HEK293T (cell line): ENCODE results near the gene DES.

Experiments used
- CTCF ChIA-PET: fragments of 350-600 bp; formaldehyde crosslinking; extraction: SDS; loops from one replicate; lab custom pipeline; 2021; ENCODE audit warnings: antibody characterized with exemption, inconsistent platforms; lab: Yijun Ruan, JAX
- POLR2A ChIA-PET: fragments of 350-600 bp; formaldehyde crosslinking; extraction: SDS; loops from one replicate; lab custom pipeline; 2020; ENCODE audit warnings: antibody characterized with exemption, inconsistent platforms; lab: Yijun Ruan, JAX
- DNase-seq: peaks from one replicate; pipeline ENCODE4 v3.0.0; 2012; ENCODE audit warnings: mixed read lengths; ENCODE audit errors: extremely low spot score
- ARNT ChIP-seq: fragments of 450-650 bp; IDR thresholded peaks from 2 replicates; pipeline ENCODE4 v1.6.1; 2017; ENCODE audit warnings: mild to moderate bottlenecking
- BHLHE40 ChIP-seq: fragments of 450-650 bp; IDR thresholded peaks from 2 replicates; pipeline ENCODE4 v1.6.1; 2016; ENCODE audit warnings: mild to moderate bottlenecking, moderate library complexity, borderline replicate concordance
- CTBP1 ChIP-seq: fragments of 450-650 bp; IDR thresholded peaks from 2 replicates; pipeline ENCODE4 v1.6.1; 2016; ENCODE audit warnings: borderline replicate concordance
- ELF4 ChIP-seq: fragments of 450-650 bp; IDR thresholded peaks from 2 replicates; pipeline ENCODE4 v1.6.1; 2017; ENCODE audit warnings: antibody characterized with exemption
- FOXA1 ChIP-seq: fragments of 450-650 bp; IDR thresholded peaks from 2 replicates; pipeline ENCODE4 v1.6.1; 2016; ENCODE audit warnings: mild to moderate bottlenecking
- FOXK2 ChIP-seq: fragments of 450-650 bp; IDR thresholded peaks from 2 replicates; pipeline ENCODE4 v1.6.1; 2016; ENCODE audit warnings: mild to moderate bottlenecking
- FOXM1 ChIP-seq: fragments of 450-650 bp; IDR thresholded peaks from 2 replicates; pipeline ENCODE4 v1.6.1; 2017; ENCODE audit warnings: mild to moderate bottlenecking, borderline replicate concordance
- HDGF ChIP-seq: fragments of 450-650 bp; IDR thresholded peaks from 2 replicates; pipeline ENCODE4 v1.6.1; 2017; ENCODE audit warnings: antibody characterized with exemption, borderline replicate concordance
- L3MBTL2 ChIP-seq: fragments of 450-650 bp; conservative IDR thresholded peaks from 2 replicates; pipeline ENCODE4 v1.6.1; 2016; ENCODE audit warnings: mild to moderate bottlenecking
- LEF1 ChIP-seq: fragments of 450-650 bp; IDR thresholded peaks from 2 replicates; pipeline ENCODE4 v1.6.1; 2017; ENCODE audit warnings: mild to moderate bottlenecking, borderline replicate concordance
- NFRKB ChIP-seq: fragments of 450-650 bp; IDR thresholded peaks from 2 replicates; pipeline ENCODE4 v1.6.1; 2016; ENCODE audit warnings: mild to moderate bottlenecking, moderate library complexity
- PKNOX1 ChIP-seq: fragments of 450-650 bp; IDR thresholded peaks from 2 replicates; pipeline ENCODE4 v1.6.1; 2016
- SP1 ChIP-seq: fragments of 450-650 bp; IDR thresholded peaks from 2 replicates; pipeline ENCODE4 v1.6.1; 2017
- SUZ12 ChIP-seq: fragments of 450-650 bp; IDR thresholded peaks from 2 replicates; pipeline ENCODE4 v1.6.1; 2016; ENCODE audit warnings: mild to moderate bottlenecking
- TARDBP ChIP-seq: fragments of 450-650 bp; IDR thresholded peaks from 2 replicates; pipeline ENCODE4 v1.6.1; 2016
- ZNF384 ChIP-seq: fragments of 450-650 bp; IDR thresholded peaks from 2 replicates; pipeline ENCODE4 v1.6.1; 2016

The DES gene

GRCh38 chr2:219468410-219469185, 50.4 kb downstream of the DES start:
- TF ChIP-seq FOXM1: no peak
- no peak for TF ChIP-seq CTBP1
- no peak for TF ChIP-seq L3MBTL2
- no peak for TF ChIP-seq FOXA1
- no peak for DNase-seq
- ChIA-PET POLR2A (no interaction called here), CTCF (no interaction called here)

GRCh38 chr2:219469186-219469724, 51.1 kb downstream of the DES start:
- ChIA-PET CTCF (no interaction called here), POLR2A (no interaction called here)
- no peak for TF ChIP-seq PKNOX1
- TF ChIP-seq L3MBTL2: no peak
- no peak for TF ChIP-seq FOXA1
- TF ChIP-seq ELF4: no peak
- no peak for TF ChIP-seq NFRKB
- no peak for TF ChIP-seq HDGF
- TF ChIP-seq ARNT: no peak
- no peak for TF ChIP-seq CTBP1
- DNase-seq: no peak

- no peak for DNase-seq
- no peak for TF ChIP-seq ARNT
- TF ChIP-seq FOXK2: no peak
- no peak for TF ChIP-seq LEF1
- no peak for TF ChIP-seq NFRKB
- no peak for TF ChIP-seq L3MBTL2
- TF ChIP-seq FOXM1: no peak
- no peak for TF ChIP-seq FOXA1
- no peak for TF ChIP-seq PKNOX1
- TF ChIP-seq HDGF: no peak
- no peak for TF ChIP-seq TARDBP
- no peak for TF ChIP-seq CTBP1
- TF ChIP-seq ELF4: no peak
- TF ChIP-seq SP1: no peak
- no peak for TF ChIP-seq ZNF384
- no peak for TF ChIP-seq SUZ12
- TF ChIP-seq BHLHE40: no peak
- POLR2A ChIA-PET: no interaction called here
- CTCF ChIA-PET: interaction anchor here (1.1 kb wide), 1 partner anchor 59 kb away, joined by 3 read pairs; no protein-coding TSS in a partner anchor
Measured at GRCh38 chr2:219470429-219470828, 52.3 kb downstream of the DES start.

DNA sequence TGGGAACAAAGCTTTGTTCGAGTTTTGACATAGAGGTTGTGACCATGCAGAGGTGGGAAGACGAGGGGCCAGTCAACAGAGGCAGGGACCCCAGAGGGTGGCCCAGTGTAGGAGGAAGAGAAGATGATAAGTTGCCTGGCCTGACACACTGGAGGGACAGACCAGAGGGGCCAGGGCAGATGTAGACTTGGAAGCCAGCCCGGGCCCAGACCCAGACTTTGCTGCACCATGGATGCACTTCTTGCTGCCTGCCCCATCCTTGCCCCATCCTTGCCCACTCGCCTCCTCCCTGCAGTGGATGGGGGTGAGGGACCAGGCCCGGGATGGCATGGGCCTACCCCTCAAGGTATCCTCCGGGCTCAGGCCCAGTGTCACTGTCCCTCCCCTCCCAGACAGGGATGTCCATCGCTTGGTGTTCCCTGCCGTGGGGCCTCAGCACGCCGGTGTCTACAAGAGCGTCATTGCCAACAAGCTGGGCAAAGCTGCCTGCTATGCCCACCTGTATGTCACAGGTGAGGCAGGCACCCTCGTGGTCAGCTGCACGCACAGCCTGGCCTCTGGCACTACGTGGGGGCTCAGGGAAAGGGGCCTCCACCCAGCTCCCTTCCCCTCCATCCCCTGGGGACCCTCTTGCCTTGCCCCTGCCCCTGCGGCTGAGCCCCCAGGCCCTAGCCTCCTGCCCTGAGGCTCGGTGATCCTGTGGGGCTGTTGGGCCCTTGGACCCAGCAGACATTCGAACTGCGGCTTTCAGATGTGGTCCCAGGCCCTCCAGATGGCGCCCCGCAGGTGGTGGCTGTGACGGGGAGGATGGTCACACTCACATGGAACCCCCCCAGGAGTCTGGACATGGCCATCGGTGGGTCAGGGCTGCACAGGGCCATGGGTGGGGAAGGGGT, 53.5 kb downstream of the DES start:
- TF ChIP-seq BHLHE40: no peak
- no peak for TF ChIP-seq L3MBTL2
- no peak for TF ChIP-seq TARDBP
- no peak for TF ChIP-seq SP1
- TF ChIP-seq ZNF384: no peak
- no peak for TF ChIP-seq LEF1
- TF ChIP-seq CTBP1: no peak
- no peak for TF ChIP-seq ELF4
- no peak for TF ChIP-seq FOXM1
- TF ChIP-seq FOXK2: no peak
- TF ChIP-seq NFRKB: no peak
- ChIA-PET POLR2A (no interaction called here), CTCF (no interaction called here)
- no peak for DNase-seq

- TF ChIP-seq ZNF384 (no peak), LEF1 (no peak), ELF4 (no peak), TARDBP (no peak)
- POLR2A ChIA-PET: no interaction called here
- no peak for DNase-seq
- CTCF ChIA-PET: interaction anchor here (0.7 to 1.2 kb wide), 2 partner anchors 57 to 591 kb away, joined by 3 read pairs; no protein-coding TSS in a partner anchor
Measured at GRCh38 chr2:219472629-219473187, 54.5 kb downstream of the DES start.

DNA sequence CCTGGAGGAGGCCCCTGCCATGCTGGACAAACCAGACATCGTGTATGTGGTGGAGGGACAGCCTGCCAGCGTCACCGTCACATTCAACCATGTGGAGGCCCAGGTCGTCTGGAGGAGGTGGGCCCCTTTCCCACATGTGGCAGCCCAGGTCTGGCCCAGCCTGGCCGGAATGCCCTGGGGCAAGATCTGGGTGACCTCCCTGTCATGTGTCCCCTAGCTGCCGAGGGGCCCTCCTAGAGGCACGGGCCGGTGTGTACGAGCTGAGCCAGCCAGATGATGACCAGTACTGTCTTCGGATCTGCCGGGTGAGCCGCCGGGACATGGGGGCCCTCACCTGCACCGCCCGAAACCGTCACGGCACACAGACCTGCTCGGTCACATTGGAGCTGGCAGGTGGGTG, 55.3 kb downstream of the DES start:
- TF ChIP-seq ELF4 (no peak), CTBP1 (no peak), L3MBTL2 (no peak), ZNF384 (no peak), FOXK2 (no peak), BHLHE40 (no peak), NFRKB (no peak), ARNT (no peak), TARDBP (no peak)
- DNase-seq: no peak
- ChIA-PET CTCF (interaction anchor here (0.7 to 1.2 kb wide), 2 partner anchors 56 to 590 kb away, joined by 3 read pairs; no protein-coding TSS in a partner anchor), POLR2A (no interaction called here)
